Measurements from ENCODE around the gene BIRC2. TPM values are rescaled to one million over a fixed set of nuclear protein-coding genes. Genes with fewer than 3 reads are reported as not detected.

Gene BIRC2
- total and polyA plus RNA-seq, 7 donors: 22.5 to 55.1 (median 30.2) TPM

DNA sequence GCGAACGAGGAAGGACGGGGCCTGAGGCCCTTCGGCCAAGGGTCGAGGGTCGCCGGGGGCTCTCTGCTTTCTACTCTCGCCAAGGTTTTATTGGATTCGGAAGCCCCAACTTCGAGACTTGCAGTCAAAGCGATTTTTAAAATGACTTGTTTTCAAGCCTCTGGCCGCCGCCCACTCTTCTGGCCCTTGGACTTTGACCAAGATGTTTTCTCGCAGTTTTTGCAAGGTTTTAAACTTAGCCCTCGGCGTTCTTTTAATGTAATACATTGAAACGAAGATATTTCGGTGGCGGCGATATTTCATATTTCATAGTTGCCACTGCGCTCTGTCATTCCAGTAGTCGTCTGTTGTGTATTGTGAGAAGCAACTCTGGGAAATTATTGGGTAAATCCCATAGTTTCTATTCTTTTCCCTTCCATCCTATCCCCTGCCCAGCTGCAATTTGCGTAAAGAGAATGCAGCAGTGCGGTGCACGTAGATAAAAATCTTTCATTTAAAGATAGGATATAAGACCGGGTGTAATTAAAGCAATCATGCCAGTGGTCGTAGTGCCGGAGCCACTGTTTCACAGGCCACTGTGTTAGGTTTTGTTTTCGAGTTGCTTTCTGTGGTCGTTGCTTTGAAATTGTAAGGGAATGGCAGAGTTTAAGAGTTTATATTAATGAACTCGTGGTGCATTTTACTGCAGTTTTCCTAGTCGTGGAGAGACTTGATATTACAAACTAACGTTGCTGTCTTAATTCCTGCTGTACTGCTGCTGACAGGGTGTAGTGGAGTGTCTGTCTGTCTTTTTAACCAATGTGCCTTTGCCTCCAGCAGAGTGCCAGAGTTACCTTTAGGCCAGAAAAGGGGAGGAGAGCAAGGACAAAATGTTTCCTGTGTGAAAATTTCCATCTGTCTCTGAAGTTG lies 702 bp downstream of the BIRC2 start:
- TF ChIP-seq, protein P1, sequence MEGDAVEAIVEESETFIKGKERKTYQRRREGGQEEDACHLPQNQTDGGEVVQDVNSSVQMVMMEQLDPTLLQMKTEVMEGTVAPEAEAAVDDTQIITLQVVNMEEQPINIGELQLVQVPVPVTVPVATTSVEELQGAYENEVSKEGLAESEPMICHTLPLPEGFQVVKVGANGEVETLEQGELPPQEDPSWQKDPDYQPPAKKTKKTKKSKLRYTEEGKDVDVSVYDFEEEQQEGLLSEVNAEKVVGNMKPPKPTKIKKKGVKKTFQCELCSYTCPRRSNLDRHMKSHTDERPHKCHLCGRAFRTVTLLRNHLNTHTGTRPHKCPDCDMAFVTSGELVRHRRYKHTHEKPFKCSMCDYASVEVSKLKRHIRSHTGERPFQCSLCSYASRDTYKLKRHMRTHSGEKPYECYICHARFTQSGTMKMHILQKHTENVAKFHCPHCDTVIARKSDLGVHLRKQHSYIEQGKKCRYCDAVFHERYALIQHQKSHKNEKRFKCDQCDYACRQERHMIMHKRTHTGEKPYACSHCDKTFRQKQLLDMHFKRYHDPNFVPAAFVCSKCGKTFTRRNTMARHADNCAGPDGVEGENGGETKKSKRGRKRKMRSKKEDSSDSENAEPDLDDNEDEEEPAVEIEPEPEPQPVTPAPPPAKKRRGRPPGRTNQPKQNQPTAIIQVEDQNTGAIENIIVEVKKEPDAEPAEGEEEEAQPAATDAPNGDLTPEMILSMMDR (IDR thresholded peaks at IDR 0.05): no peak
- DNase-seq (no peak), ATAC-seq (peak in 3 of 4 donors; percentile 1 to 33 (median 31))
- no peaks in the 10 kb centered on the region for H3K27me3 ChIP-seq (ENCODE audit: insufficient read depth in 3 of 3, low read length in 2 of 3)
- peak overlapping the region; percentile 80 for H3K4me3 ChIP-seq
- no peaks in the 10 kb centered on the region for H3K9me3 ChIP-seq
- H3K27ac ChIP-seq: peak overlapping the region; percentile 95
- WGBS, 3 donors: 0% methylated on average over 31 to 33 of the region's 33 CpGs
- H3K36me3 ChIP-seq (ENCODE audit: insufficient read depth in 1 of 2, low read depth in 1 of 2): peaks cover 0 to 14% of the 10 kb centered on the region in 2 donors
- intact Hi-C loops (cut with DNase I): loop anchor here (2.0 to 10.0 kb wide), 5 partner anchors 59 to 317 kb away; partner anchors contain the start of gene TMEM123 (in 2 of the 2)
- H3K4me1 ChIP-seq: peaks cover 8% of the 10 kb centered on the region

DNA sequence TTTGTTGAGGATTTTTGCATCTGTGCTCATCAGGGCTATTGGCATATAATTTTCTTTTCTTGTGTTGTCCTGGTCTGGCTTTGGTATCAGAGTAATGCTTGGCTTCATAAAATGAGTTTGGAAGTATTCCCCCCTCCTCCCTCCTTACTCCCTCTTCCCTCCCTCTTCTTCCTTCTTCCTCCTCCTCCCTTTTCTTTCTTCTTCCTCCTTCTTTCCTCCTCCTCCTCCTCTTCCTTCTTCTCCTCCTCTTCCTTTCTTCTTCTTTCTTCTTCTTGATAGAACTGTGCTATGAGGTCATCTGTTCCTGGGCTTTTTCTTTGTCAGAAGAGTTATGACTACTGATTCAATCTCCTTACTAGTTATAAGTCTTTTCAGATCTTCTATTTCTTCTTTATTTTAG lies 10.1 kb downstream of the BIRC2 start:
- Histone ChIP-seq H3K27ac (no peak overlapping the region), H3K27me3 (ENCODE audit: insufficient read depth in 3 of 3, low read length in 2 of 3) (no peaks in the 10 kb centered on the region), H3K4me3 (no peak overlapping the region), H3K36me3 (ENCODE audit: insufficient read depth in 1 of 2, low read depth in 1 of 2) (peaks cover 4 to 51% of the 10 kb centered on the region in 2 donors), H3K4me1 (no peaks in the 10 kb centered on the region), H3K9me3 (peaks cover 17% of the 10 kb centered on the region)
- DNase-seq: no peak
- intact Hi-C loops (cut with DNase I): no loop called here
- no peak for ATAC-seq
- TF ChIP-seq, protein P1 (IDR thresholded peaks at IDR 0.05): no peak

- peaks cover 7 to 59% of the 10 kb centered on the region in 2 donors for H3K36me3 ChIP-seq (ENCODE audit: insufficient read depth in 1 of 2, low read depth in 1 of 2)
- no peak for ATAC-seq
- intact Hi-C loops (cut with DNase I): no loop called here
These were observed 12.4 kb downstream of the BIRC2 start for GRCh38 chr11:102359372-102359771.

GRCh38 chr11:102360681-102361080 lies 13.7 kb downstream of the BIRC2 start:
- Histone ChIP-seq H3K27me3 (ENCODE audit: insufficient read depth in 3 of 3, low read length in 2 of 3) (no peaks in the 10 kb centered on the region), H3K4me1 (no peaks in the 10 kb centered on the region), H3K36me3 (ENCODE audit: insufficient read depth in 1 of 2, low read depth in 1 of 2) (peaks cover 13 to 72% of the 10 kb centered on the region in 2 donors), H3K4me3 (no peak overlapping the region), H3K9me3 (peaks cover 15% of the 10 kb centered on the region), H3K27ac (no peak overlapping the region)
- ATAC-seq (no peak), DNase-seq (no peak)
- TF ChIP-seq, protein P1 (IDR thresholded peaks at IDR 0.05): no peak
- 93 to 100% (median 98%) methylated on average over 3 of the region's 3 CpGs for WGBS, 3 donors
- intact Hi-C loops (cut with DNase I): no loop called here

More at GRCh38 chr11:102359372-102359771, 12.4 kb downstream of the BIRC2 start:
- 81 to 98% (median 84%) methylated on average over 3 of the region's 3 CpGs for WGBS, 3 donors
- TF ChIP-seq, protein P1 (IDR thresholded peaks at IDR 0.05): no peak
- Histone ChIP-seq H3K4me3 (no peak overlapping the region), H3K4me1 (no peaks in the 10 kb centered on the region), H3K27me3 (ENCODE audit: insufficient read depth in 3 of 3, low read length in 2 of 3) (no peaks in the 10 kb centered on the region), H3K27ac (no peak overlapping the region), H3K9me3 (peaks cover 17% of the 10 kb centered on the region)
- DNase-seq: no peak
